AG04449 (cell line): Measurements from ENCODE around the gene GRPEL2.

Experiments
- CTCF ChIA-PET: fragments of 350-600 bp; formaldehyde crosslinking; extraction: SDS; loops from one replicate; lab custom pipeline; 2021; ENCODE audit warnings: antibody characterized with exemption; lab: Yijun Ruan, JAX
- POLR2A ChIA-PET: fragments of 400-600, 350-600 bp; formaldehyde crosslinking; extraction: SDS; loops from one replicate; lab custom pipeline; 2020; ENCODE audit warnings: antibody characterized with exemption, inconsistent platforms; lab: Yijun Ruan, JAX
- DNase-seq: peaks from one replicate; pipeline ENCODE4 v3.0.0-alpha.2; 2010; ENCODE audit warnings: low read depth, low spot score
- H3K4me3 ChIP-seq: 2 replicates; pipeline ENCODE4 v1.5.1; 2011; ENCODE audit warnings: low read depth, mild to moderate bottlenecking, control low read depth, low read length
- TF ChIP-seq, protein P1 (sequence below): IDR thresholded peaks from one replicate; pipeline ENCODE4 v1.5.1; 2011; ENCODE audit warnings: mild to moderate bottlenecking, moderate library complexity, low read length, control low read depth, inconsistent platforms; ENCODE audit not compliant: insufficient read depth; ENCODE audit errors: missing control alignments

The GRPEL2 gene

DNA sequence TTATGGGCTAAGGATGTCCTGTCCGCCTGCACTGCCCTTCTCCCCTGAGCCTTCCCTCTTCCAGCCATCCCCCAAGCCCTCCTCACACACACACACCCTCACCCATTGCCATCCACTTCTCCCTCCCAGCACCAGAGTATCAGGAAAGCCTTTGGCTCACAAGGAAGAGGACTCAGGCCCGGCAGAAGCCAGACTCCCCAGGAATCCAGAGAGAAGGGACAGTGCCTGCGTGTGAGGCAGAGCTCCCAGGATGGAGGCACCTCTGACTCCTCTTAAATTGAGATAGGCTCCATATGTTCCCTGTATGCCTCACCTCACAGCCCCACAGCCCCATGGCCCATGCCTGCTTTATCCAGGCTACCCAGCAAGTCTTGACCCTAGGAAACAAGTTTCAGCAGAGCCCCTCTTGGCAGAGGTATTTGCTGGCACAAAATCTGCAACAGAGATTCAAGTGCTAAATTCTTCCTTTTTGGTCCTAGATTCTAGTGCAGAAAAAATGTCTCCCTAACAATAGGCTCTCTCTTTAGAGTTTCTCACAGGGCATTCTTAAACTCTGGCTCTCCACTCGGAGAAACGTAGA, 33.0 kb downstream of the GRPEL2 start:
- no peak overlapping the region for H3K4me3 ChIP-seq
- ChIA-PET CTCF (interaction anchor here (2.0 to 21.8 kb wide), 5 partner anchors 7 to 63 kb away, joined by 17 to 737 read pairs (median 470); partner anchors contain the start of gene IL17B), POLR2A (no interaction called here)
- no peak for DNase-seq
- TF ChIP-seq, protein P1, sequence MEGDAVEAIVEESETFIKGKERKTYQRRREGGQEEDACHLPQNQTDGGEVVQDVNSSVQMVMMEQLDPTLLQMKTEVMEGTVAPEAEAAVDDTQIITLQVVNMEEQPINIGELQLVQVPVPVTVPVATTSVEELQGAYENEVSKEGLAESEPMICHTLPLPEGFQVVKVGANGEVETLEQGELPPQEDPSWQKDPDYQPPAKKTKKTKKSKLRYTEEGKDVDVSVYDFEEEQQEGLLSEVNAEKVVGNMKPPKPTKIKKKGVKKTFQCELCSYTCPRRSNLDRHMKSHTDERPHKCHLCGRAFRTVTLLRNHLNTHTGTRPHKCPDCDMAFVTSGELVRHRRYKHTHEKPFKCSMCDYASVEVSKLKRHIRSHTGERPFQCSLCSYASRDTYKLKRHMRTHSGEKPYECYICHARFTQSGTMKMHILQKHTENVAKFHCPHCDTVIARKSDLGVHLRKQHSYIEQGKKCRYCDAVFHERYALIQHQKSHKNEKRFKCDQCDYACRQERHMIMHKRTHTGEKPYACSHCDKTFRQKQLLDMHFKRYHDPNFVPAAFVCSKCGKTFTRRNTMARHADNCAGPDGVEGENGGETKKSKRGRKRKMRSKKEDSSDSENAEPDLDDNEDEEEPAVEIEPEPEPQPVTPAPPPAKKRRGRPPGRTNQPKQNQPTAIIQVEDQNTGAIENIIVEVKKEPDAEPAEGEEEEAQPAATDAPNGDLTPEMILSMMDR = no peak

DNA sequence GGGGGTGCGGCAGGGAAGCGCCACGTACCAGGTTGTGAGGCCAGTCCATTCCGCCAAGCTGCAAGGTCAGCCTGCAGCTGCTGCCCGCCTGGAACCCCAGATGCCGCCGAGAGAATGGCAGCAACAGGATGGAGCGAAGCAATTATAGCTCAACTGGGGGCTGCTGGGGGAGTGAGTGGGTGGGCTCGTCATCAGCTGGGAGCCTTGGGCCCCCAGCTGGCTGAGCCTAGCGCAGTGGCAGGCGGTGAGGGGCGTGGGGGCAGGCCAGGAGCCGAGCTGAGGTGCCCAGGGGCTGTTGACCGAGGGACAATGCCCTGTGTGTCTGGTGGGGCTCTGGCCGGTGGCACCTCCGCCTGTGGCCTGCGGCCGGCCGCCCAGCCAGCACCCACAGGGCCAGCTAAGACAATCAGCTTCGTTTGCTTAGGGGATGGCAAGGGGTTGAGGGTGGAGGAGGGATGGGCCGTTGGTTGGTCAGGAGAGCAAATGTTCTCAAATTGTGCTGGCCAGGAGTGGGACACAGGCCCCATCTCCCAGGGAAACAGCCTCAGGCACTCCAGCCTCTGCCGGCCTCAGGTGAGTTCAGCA, 34.0 kb downstream of the GRPEL2 start, which contains the start of gene IL17B:
TSS of gene IL17B (minus strand) at position 116 of the 585 bp plus-strand sequence. CDS start at position 49, 67 bp downstream.
- ChIA-PET CTCF (interaction anchor here (0.5 to 21.8 kb wide), 10 partner anchors 11 to 188 kb away, joined by 3 to 737 read pairs (median 4); no protein-coding TSS in a partner anchor), POLR2A (interaction anchor here (1.2 to 4.3 kb wide), 2 partner anchors 29 to 55 kb away, joined by 3 to 19 read pairs; no protein-coding TSS in a partner anchor)
- TF ChIP-seq, protein P1 = no peak
- no peak for DNase-seq
- no peak within 1 kb of the TSS for H3K4me3 ChIP-seq

DNA sequence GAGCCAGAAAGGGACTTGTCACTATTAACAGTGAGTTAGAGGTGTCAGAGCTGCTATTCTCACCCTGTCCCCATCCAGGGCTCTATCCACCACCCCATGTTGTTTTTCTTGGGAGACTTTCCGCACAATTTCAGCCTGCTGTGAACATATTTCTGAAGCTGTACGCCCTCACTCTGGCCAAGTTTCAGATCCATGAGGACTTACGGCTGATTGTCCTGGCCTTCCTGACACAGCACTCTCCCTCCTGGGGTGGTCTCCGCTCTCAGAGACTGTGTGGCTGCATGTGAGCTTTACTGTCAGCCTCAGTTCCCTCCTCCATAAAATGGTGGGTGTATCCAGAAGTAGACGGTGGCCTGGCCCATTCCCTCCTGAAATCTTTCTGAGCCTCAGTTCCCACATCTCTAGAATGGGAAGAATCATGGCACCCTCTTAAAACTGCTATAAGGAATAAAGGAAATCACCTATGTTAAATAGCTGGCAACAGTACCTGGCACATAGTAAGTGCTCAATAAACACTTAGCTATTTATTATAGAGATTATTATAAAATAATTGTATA, 34.6 kb downstream of the GRPEL2 start:
- TF ChIP-seq, protein P1 = no peak
- POLR2A ChIA-PET = interaction anchor here (1.2 to 4.3 kb wide), 2 partner anchors 29 to 54 kb away, joined by 3 to 19 read pairs; no protein-coding TSS in a partner anchor
- CTCF ChIA-PET = interaction anchor here (0.8 to 21.8 kb wide), 13 partner anchors 10 to 238 kb away, joined by 3 to 737 read pairs (median 4); no protein-coding TSS in a partner anchor
- H3K4me3 ChIP-seq = no peak overlapping the region
- no peak for DNase-seq

DNA sequence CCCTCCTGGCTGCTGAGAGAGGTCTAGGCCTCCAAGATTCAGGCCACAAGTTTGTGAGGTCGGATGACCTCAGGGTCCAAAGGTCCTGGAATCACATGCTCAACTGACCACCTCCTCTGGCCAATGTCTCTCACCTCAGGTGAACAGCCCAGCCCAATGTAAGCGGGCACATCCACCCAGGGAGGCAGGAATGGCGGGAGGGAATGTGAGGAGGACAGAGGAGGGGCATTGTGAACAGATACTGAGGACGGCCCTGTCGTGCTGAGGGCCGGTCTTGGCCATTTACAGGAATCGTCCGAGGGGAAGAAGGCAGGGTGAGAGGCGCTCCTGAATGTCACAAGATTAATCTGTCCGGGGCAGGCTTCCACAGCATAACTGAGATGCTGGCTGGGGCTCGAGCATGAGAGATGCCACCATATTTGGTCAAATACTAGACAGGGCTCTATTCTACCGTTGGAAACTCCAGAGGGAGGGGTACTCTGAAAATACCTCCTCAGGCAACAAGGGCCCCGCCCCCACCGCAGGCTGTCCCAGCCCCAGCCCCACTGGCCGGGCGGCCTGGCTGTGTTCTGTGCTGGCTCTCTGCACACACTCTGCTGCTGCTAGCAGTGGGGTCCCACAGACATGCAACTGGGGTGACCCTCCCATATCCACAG, 35.3 kb downstream of the GRPEL2 start:
- H3K4me3 ChIP-seq = no peak overlapping the region
- ChIA-PET POLR2A (interaction anchor here (0.7 to 4.3 kb wide), 6 partner anchors 26 to 54 kb away, joined by 3 to 19 read pairs (median 4); no protein-coding TSS in a partner anchor), CTCF (interaction anchor here (1.0 to 21.8 kb wide), 27 partner anchors 9 to 238 kb away, joined by 3 to 737 read pairs (median 6); partner anchors contain the start of genes CSNK1A1 and PCYOX1L)
- TF ChIP-seq, protein P1 = no peak
- no peak for DNase-seq

DNA sequence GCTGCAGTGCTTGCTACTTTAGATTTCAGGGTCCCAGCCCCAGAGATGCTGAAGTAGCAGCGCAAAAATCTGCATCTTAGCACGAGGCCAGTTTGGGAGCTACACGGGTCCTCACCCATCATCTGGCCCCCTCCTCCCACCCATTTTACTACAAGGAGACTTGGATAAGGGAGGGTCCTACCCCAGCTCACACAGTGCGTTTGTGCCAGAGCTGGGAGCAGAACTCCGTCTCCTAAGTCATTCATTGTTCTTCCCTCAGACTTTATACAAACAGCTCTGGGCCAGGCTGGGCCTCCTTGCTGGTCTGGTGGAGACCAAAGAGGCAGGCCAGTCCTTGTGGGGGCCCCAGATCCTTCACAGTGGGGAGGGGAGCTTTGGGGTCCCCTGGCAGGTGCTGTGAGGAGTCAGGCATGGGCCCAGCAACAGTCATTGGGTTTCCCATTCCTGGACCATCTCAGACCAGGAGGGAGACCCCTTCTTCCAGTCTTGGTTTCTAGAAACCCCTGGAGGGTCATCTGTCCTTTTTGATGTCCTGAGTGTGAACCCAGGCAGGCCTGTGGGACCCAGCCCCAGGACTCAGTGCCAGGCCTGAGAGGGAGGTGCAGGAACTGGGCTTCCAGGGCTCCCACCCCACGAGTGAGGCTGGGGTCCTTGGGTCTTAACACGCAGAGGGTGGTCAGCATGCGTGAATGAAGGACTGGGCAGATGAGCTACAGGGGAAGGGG, 36.1 kb downstream of the GRPEL2 start:
- CTCF ChIA-PET = interaction anchor here (0.9 to 21.8 kb wide), 28 partner anchors 8 to 237 kb away, joined by 3 to 737 read pairs (median 6); partner anchors contain the start of genes CSNK1A1 and PCYOX1L
- POLR2A ChIA-PET = interaction anchor here (0.7 to 4.3 kb wide), 6 partner anchors 25 to 53 kb away, joined by 3 to 19 read pairs (median 4); no protein-coding TSS in a partner anchor
- TF ChIP-seq, protein P1 = no peak

More for the DNA sequence above, 36.1 kb downstream of the GRPEL2 start:
- DNase-seq = no peak
- peak overlapping the region; percentile 18; the same call in 1 of the 2 replicates for H3K4me3 ChIP-seq
